H1 (cell line): ENCODE data around the gene MTMR4. TPM values are rescaled to one million over a fixed set of nuclear protein-coding genes. Genes with fewer than 3 reads are reported as not detected.

Source experiments
- CTCF ChIA-PET: fragments of 300-600 bp; sonication (Branson Sonifier 250); formaldehyde crosslinking; loops from one replicate; lab custom pipeline; 2021; ENCODE audit not compliant: partially characterized antibody; lab: Charles Lee
- POLR2A ChIA-PET: fragments of 300-600 bp; sonication (Branson Sonifier 250); formaldehyde crosslinking; loops from one replicate; lab custom pipeline; 2021; ENCODE audit warnings: inconsistent platforms; ENCODE audit not compliant: partially characterized antibody; lab: Charles Lee
- DNase-seq, 2 experiments: peaks; one replicate each; pipeline versions ENCODE4 v3.0.0 to v3.0.0-alpha.2; 2010 to 2022; ENCODE audit warnings: low spot score in 2 of 2, low read depth in 1 of 2, mixed read lengths in 1 of 2
- FAIRE-seq: peaks from 2 replicates; lab custom pipeline; 2011; peaks lifted over from hg19 to GRCh38; lab: Jason Lieb, UNC
- H2AFZ ChIP-seq: 2 replicates; pipeline ENCODE4 v1.8.1; 2012; ENCODE audit warnings: low read length, inconsistent platforms
- H2AK5ac ChIP-seq: 2 replicates; pipeline ENCODE4 v1.6.1; 2013; ENCODE audit warnings: low read depth, low read length
- H2BK120ac ChIP-seq: replicated peaks from 2 replicates; pipeline ENCODE3; 2013; ENCODE audit warnings: low read depth, low read length, inconsistent platforms
- H2BK12ac ChIP-seq: 2 replicates; pipeline ENCODE4 v1.6.1; 2013; ENCODE audit warnings: low read depth, low read length
- H2BK15ac ChIP-seq: 2 replicates; pipeline ENCODE4 v1.6.1; 2013; ENCODE audit warnings: low read length
- H2BK20ac ChIP-seq: 2 replicates; pipeline ENCODE4 v1.6.1; 2013; ENCODE audit warnings: low read length
- H2BK5ac ChIP-seq: 2 replicates; pipeline ENCODE4 v1.6.1; 2013; ENCODE audit warnings: low read depth, low read length
- H3K14ac ChIP-seq: 2 replicates; pipeline ENCODE4 v1.6.1; 2013; ENCODE audit warnings: inconsistent platforms; ENCODE audit not compliant: insufficient read length
- H3K18ac ChIP-seq: 2 replicates; pipeline ENCODE4 v1.6.1; 2013; ENCODE audit warnings: low read length; ENCODE audit errors: extremely low read depth
- H3K23ac ChIP-seq: 2 replicates; pipeline ENCODE4 v1.6.1; 2013; ENCODE audit warnings: inconsistent platforms; ENCODE audit not compliant: insufficient read length
- H3K23me2 ChIP-seq: 2 replicates; pipeline ENCODE4 v1.6.1; 2013; ENCODE audit warnings: low read depth, low read length
- H3K27ac ChIP-seq: 2 replicates; pipeline ENCODE4 v1.6.1; 2011; ENCODE audit warnings: low read depth, low read length, inconsistent platforms
- H3K27me3 ChIP-seq, 4 experiments: replicated peaks in 1 of 4; 1 replicate in 1 of 4; 2 replicates in 3 of 4; pipeline versions ENCODE4 v1.6.1 to v1.8.1; 2011 to 2013; ENCODE audit warnings: low read length in 3 of 4, mild to moderate bottlenecking in 3 of 4, inconsistent platforms in 2 of 4, mixed read lengths in 2 of 4, moderate library complexity in 1 of 4; ENCODE audit not compliant: control insufficient read depth in 3 of 4, insufficient read depth in 3 of 4; ENCODE audit errors: extremely low read depth in 1 of 4
- H3K36me3 ChIP-seq, 4 experiments: 2 replicates each; pipeline versions ENCODE4 v1.6.1 to v1.8.1; 2011 to 2013; ENCODE audit warnings: mild to moderate bottlenecking in 4 of 4, low read length in 3 of 4, moderate library complexity in 2 of 4, control low read depth in 1 of 4, inconsistent platforms in 1 of 4; ENCODE audit not compliant: insufficient read depth in 4 of 4, control insufficient read depth in 2 of 4
- H3K4ac ChIP-seq: replicated peaks from 2 replicates; pipeline ENCODE3; 2013; ENCODE audit warnings: low read length, low read depth, mixed read lengths, inconsistent platforms; ENCODE audit not compliant: insufficient read length
- H3K4me1 ChIP-seq, 4 experiments: replicated peaks in 1 of 4; 1 replicate in 1 of 4; 2 replicates in 3 of 4; pipeline versions ENCODE4 v1.6.1 to v1.8.1; 2011 to 2013; ENCODE audit warnings: low read length in 3 of 4, inconsistent platforms in 2 of 4, mixed read lengths in 1 of 4; ENCODE audit not compliant: insufficient read depth in 4 of 4, control insufficient read depth in 3 of 4
- H3K4me2 ChIP-seq, 2 experiments: 2 replicates each; pipeline versions ENCODE4 v1.6.1 to v1.8.1; 2011 to 2013; ENCODE audit warnings: low read depth in 2 of 2, low read length in 2 of 2, control low read depth in 1 of 2, inconsistent platforms in 1 of 2, mild to moderate bottlenecking in 1 of 2; ENCODE audit not compliant: insufficient read depth in 1 of 2
- H3K4me3 ChIP-seq, 4 experiments: fragments of 200-600, 300-600 bp in 1 of 4; sonication (generic), shearing (Covaris generic), sonication (Bioruptor Twin) in 1 of 4; 2 replicates each; pipeline versions ENCODE4 v1.5.1 to v1.8.1; 2011 to 2016; ENCODE audit warnings: low read length in 4 of 4, low read depth in 3 of 4, control low read depth in 2 of 4, inconsistent platforms in 2 of 4, mild to moderate bottlenecking in 2 of 4, mixed read lengths in 1 of 4, moderate library complexity in 1 of 4; ENCODE audit not compliant: insufficient read depth in 2 of 4; ENCODE audit errors: extremely low read depth in 1 of 4
- H3K56ac ChIP-seq: replicated peaks from 2 replicates; pipeline ENCODE3; 2013; ENCODE audit warnings: low read depth, mild to moderate bottlenecking, mixed read lengths, low read length, inconsistent platforms; ENCODE audit not compliant: insufficient read length
- H3K79me1 ChIP-seq: 2 replicates; pipeline ENCODE4 v1.6.1; 2013; ENCODE audit warnings: low read depth, low read length, control low read depth
- H3K79me2 ChIP-seq, 2 experiments: 2 replicates each; pipeline versions ENCODE4 v1.6.1 to v1.8.1; 2012 to 2013; ENCODE audit warnings: low read length in 2 of 2, mild to moderate bottlenecking in 2 of 2, inconsistent platforms in 1 of 2; ENCODE audit not compliant: insufficient read depth in 2 of 2, control insufficient read depth in 1 of 2
- H3K9ac ChIP-seq, 4 experiments: replicated peaks in 1 of 4; 1 replicate in 1 of 4; 2 replicates in 3 of 4; pipeline versions ENCODE4 v1.6.1 to v1.8.1; 2011 to 2013; ENCODE audit warnings: low read depth in 3 of 4, low read length in 3 of 4, control low read depth in 2 of 4, mild to moderate bottlenecking in 2 of 4, moderate library complexity in 2 of 4, inconsistent platforms in 1 of 4; ENCODE audit errors: extremely low read depth in 1 of 4
- H3K9me3 ChIP-seq, 2 experiments: 2 replicates each; pipeline versions ENCODE4 v1.6.1 to v1.8.1; 2012 to 2013; ENCODE audit warnings: mild to moderate bottlenecking in 2 of 2, moderate library complexity in 2 of 2, control low read depth in 1 of 2, inconsistent platforms in 1 of 2, low read depth in 1 of 2, low read length in 1 of 2, mixed read lengths in 1 of 2; ENCODE audit not compliant: insufficient read depth in 2 of 2
- H4K20me1 ChIP-seq, 2 experiments: replicated peaks in 1 of 2; 2 replicates each; pipeline versions ENCODE3 to v1.8.1; 2011 to 2013; ENCODE audit warnings: inconsistent platforms in 2 of 2, low read length in 2 of 2, mild to moderate bottlenecking in 1 of 2; ENCODE audit not compliant: insufficient read depth in 2 of 2, control insufficient read depth in 1 of 2
- H4K5ac ChIP-seq: 2 replicates; pipeline ENCODE4 v1.6.1; 2013; ENCODE audit warnings: low read length, low read depth, mixed read lengths, inconsistent platforms; ENCODE audit not compliant: insufficient read length
- H4K8ac ChIP-seq: 2 replicates; pipeline ENCODE4 v1.8.0; 2013; ENCODE audit warnings: mild to moderate bottlenecking, moderate library complexity, low read length, inconsistent platforms; ENCODE audit not compliant: insufficient read depth; ENCODE audit errors: extremely low read depth
- H4K91ac ChIP-seq: replicated peaks from 2 replicates; pipeline ENCODE3; 2013; ENCODE audit warnings: low read length, mixed read lengths, inconsistent platforms; ENCODE audit not compliant: insufficient read length
- BRCA1 ChIP-seq: IDR thresholded peaks from 2 replicates; pipeline ENCODE4 v1.6.1; 2012; ENCODE audit warnings: low read depth, low read length, improper control_type of control experiment
- CBX8 ChIP-seq: fragments of 300-800, 300-1000 bp; sonication (generic); IDR thresholded peaks from 2 replicates; pipeline ENCODE4 v1.7.1; 2016; ENCODE audit warnings: low read depth, low read length, borderline replicate concordance
- GTF2F1 ChIP-seq: IDR thresholded peaks from 2 replicates; pipeline ENCODE4 v1.6.1; 2012; ENCODE audit warnings: low read depth, low read length, improper control_type of control experiment, borderline replicate concordance
- HDAC6 ChIP-seq: IDR thresholded peaks from one replicate; pipeline ENCODE4 v1.7.1; 2012; ENCODE audit warnings: low read depth, mild to moderate bottlenecking, inconsistent platforms, low read length, moderate library complexity
- PHF8 ChIP-seq: fragments of 200-600 bp; sonication (generic); conservative IDR thresholded peaks from 2 replicates; pipeline ENCODE4 v1.7.1; 2012; ENCODE audit warnings: low read depth, mild to moderate bottlenecking, inconsistent platforms, low read length, moderate library complexity
- RAD21 ChIP-seq, 2 experiments: IDR thresholded peaks in 1 of 2; conservative IDR thresholded peaks in 1 of 2; 2 replicates each; pipeline ENCODE4 v1.6.1; 2011; ENCODE audit warnings: low read depth in 2 of 2, low read length in 2 of 2, improper control_type of control experiment in 1 of 2, inconsistent platforms in 1 of 2, mild to moderate bottlenecking in 1 of 2, moderate library complexity in 1 of 2
- RBBP5 ChIP-seq: IDR thresholded peaks from 2 replicates; pipeline ENCODE4 v1.7.1; 2012; ENCODE audit warnings: low read depth, mild to moderate bottlenecking, inconsistent platforms, low read length, moderate library complexity, borderline replicate concordance
- SAP30 ChIP-seq: fragments of 300-600 bp; sonication (generic); IDR thresholded peaks from 2 replicates; pipeline ENCODE4 v1.7.1; 2012; ENCODE audit warnings: low read length, moderate library complexity, mild to moderate bottlenecking, inconsistent platforms; ENCODE audit not compliant: insufficient read depth, insufficient replicate concordance
- SIRT6 ChIP-seq: IDR thresholded peaks from one replicate; pipeline ENCODE4 v1.7.1; 2012; ENCODE audit warnings: low read length, inconsistent platforms
- WGBS, 2 experiments: shearing (Covaris generic) in 1 of 2; methylation state at CpG; one replicate each; pipeline versions ENCODE4 v1.1.6 to v1.1.7; 2013 to 2015; ENCODE audit warnings: low lambda C conversion rate in 2 of 2, mixed read lengths in 2 of 2, inconsistent platforms in 1 of 2, low coverage in 1 of 2, missing lambda C conversion rate in 1 of 2; ENCODE audit not compliant: insufficient replicate concordance in 2 of 2, insufficient coverage in 1 of 2, insufficient read length in 1 of 2; ENCODE audit errors: extremely low coverage in 1 of 2, missing lambda C conversion rate in 1 of 2; 5-methylcytosine and 5-hydroxymethylcytosine counted together
- polyA plus RNA-seq, 7 experiments: library from polyadenylated mRNA; depleted of rRNA in 3 of 7; stranded (reverse) in 5 of 7; unstranded in 2 of 7; fragments of >200 nt in 5 of 7; fragments of 200-250 nt in 2 of 7; gene quantifications; 1 replicate in 5 of 7; 2 replicates in 1 of 7; 4 replicates in 1 of 7; pipeline versions ENCODE4 v1.2.1 to v1.2.3, GENCODE V29; 2011 to 2013; ENCODE audit warnings: missing spikeins in 2 of 7, mixed read lengths in 2 of 7
- total RNA-seq: library from RNA; stranded (reverse); fragmentation: NEBNext Ultra II Directional; extraction: Animal tissue kit (Norgen Biotek cat#: 25700); gene quantifications from 2 replicates; pipeline ENCODE4 v1.2.1, GENCODE V29; 2021

The MTMR4 gene
- total and polyA plus RNA-seq, 2 of the 8 experiments (the other 6 are each of a cell fraction or from before 2014, with no cell fraction given), result 15.9 to 39.2 TPM

GRCh38 chr17:58501451-58501850 lies 13.0 kb downstream of the MTMR4 start:
- H2BK12ac ChIP-seq, result no peak overlapping the region
- no peaks in the 10 kb centered on the region for H3K4me1 ChIP-seq
- H3K56ac ChIP-seq, result no peak overlapping the region
- H4K8ac ChIP-seq, result no peak overlapping the region
- peaks cover 1 to 5% of the 10 kb centered on the region in 2 experiments for H4K20me1 ChIP-seq
- no peak overlapping the region for H3K4me3 ChIP-seq
- no peak overlapping the region for H3K23ac ChIP-seq
- no peaks in the 10 kb centered on the region for H3K79me1 ChIP-seq
- no peak for FAIRE-seq
- H2BK20ac ChIP-seq, result no peak overlapping the region
- ChIA-PET CTCF (no interaction called here), POLR2A (interaction anchor here (0.9 to 2.5 kb wide), 4 partner anchors 9 to 215 kb away, joined by 3 to 10 read pairs (median 6); no protein-coding TSS in a partner anchor)
- 87% methylated on average over 7 of the region's 7 CpGs; no CpG with 5 or more reads in 1 of the 2 experiments for WGBS, 2 experiments
- H2BK15ac ChIP-seq, result no peak overlapping the region
- no peak for DNase-seq
- no peaks in the 10 kb centered on the region for H3K79me2 ChIP-seq
- no peak overlapping the region for H3K9ac ChIP-seq
- no peak overlapping the region for H2AFZ ChIP-seq
- no peak overlapping the region for H3K14ac ChIP-seq
- no peak overlapping the region for H2BK5ac ChIP-seq
- TF ChIP-seq PHF8 (no peak), CBX8 (no peak), RAD21 (IDR thresholded peaks at IDR 0.05 in 1 of 2, conservative IDR thresholded peaks at IDR 0.05 in 1 of 2; ENCODE audit: low read depth in 2 of 2, low read length in 2 of 2) (no peak), SAP30 (no peak), SIRT6 (no peak), BRCA1 (no peak), HDAC6 (no peak), GTF2F1 (no peak), RBBP5 (no peak)
- H3K23me2 ChIP-seq, result no peaks in the 10 kb centered on the region
- H2BK120ac ChIP-seq, result no peak overlapping the region
- H3K4me2 ChIP-seq, result no peak overlapping the region
- no peaks in the 10 kb centered on the region for H3K9me3 ChIP-seq
- H3K4ac ChIP-seq, result no peak overlapping the region
- H2AK5ac ChIP-seq, result no peak overlapping the region
- H4K91ac ChIP-seq, result no peak overlapping the region
- no peak overlapping the region for H4K5ac ChIP-seq
- no peak overlapping the region for H3K18ac ChIP-seq
- H3K27me3 ChIP-seq, result no peaks in the 10 kb centered on the region
- no peak overlapping the region for H3K27ac ChIP-seq
- peaks cover 21 to 58% (median 51%) of the 10 kb centered on the region in 4 experiments for H3K36me3 ChIP-seq
